LNCAP (cell line): ENCODE results near the gene IDH3G.
A peak's percentile ranks its signal among the peaks of the same experiment; 100 is the strongest.

Experiments
- CTCF ChIP-seq: fragments of 450-650 bp; IDR thresholded peaks from 2 replicates; pipeline ENCODE4 v1.5.1; 2017; ENCODE audit warnings: mild to moderate bottlenecking

The IDH3G gene

GRCh38 chrX:153766871-153767673 is 27.1 kb downstream of the IDH3G start:
- no peak for TF ChIP-seq CTCF

- TF ChIP-seq CTCF: no peak
These were observed 27.9 kb downstream of the IDH3G start for GRCh38 chrX:153766098-153766817.

- no peak for TF ChIP-seq CTCF
These were observed 28.8 kb downstream of the IDH3G start for GRCh38 chrX:153765138-153766079.

- TF ChIP-seq CTCF: no peak
These were observed 29.4 kb downstream of the IDH3G start for GRCh38 chrX:153764786-153765137.

- peak; percentile 81 for TF ChIP-seq CTCF
These were observed 30.0 kb downstream of the IDH3G start, which contains the start of gene PLXNB3 for GRCh38 chrX:153763989-153764755. TSS of gene PLXNB3 (plus strand) at chrX:153764249. CDS start at chrX:153765536, 1,287 bp downstream.

- TF ChIP-seq CTCF: no peak
These were observed 30.8 kb downstream of the IDH3G start for GRCh38 chrX:153763298-153763932.
